Stimulated activated CD8-positive, alpha-beta memory T cell treated with anti-CD3 and anti-CD28 coated beads, Interleukin-2, amount 100 ng/mL, for 48 hours (primary cell): ENCODE results near the gene PCSK9.
"Not testable (repeated sequence)": the region's sequence is repeated elsewhere in the genome, so short reads cannot be mapped to it uniquely, and the experiment has no call there.

Experiments
- DNase-seq, 2 donors: peaks; one replicate each; pipeline ENCODE4 v3.0.0-alpha.2; 2020; ENCODE audit warnings: low read depth in 2 of 2

PCSK9 gene

GRCh38 chr1:55010194-55010886 lies 29.0 kb upstream of the PCSK9 start:
- no peak for DNase-seq

GRCh38 chr1:55010887-55011217 lies 28.5 kb upstream of the PCSK9 start:
- no peak for DNase-seq

- no peak for DNase-seq
Observed at GRCh38 chr1:55012661-55013060, 26.7 kb upstream of the PCSK9 start.

- DNase-seq, result no peak
Observed at GRCh38 chr1:55015123-55015522, 24.2 kb upstream of the PCSK9 start.

GRCh38 chr1:55015731-55016620 lies 23.4 kb upstream of the PCSK9 start:
- no peak for DNase-seq

- no peak for DNase-seq
Observed at GRCh38 chr1:55018395-55018794, 21.0 kb upstream of the PCSK9 start.

GRCh38 chr1:55021942-55022546 lies 17.3 kb upstream of the PCSK9 start:
- DNase-seq, result peak; percentile 56 to 61

GRCh38 chr1:55024163-55024562 lies 15.2 kb upstream of the PCSK9 start:
- DNase-seq, result not testable (repeated sequence)

- DNase-seq, result not testable (repeated sequence)
Observed at GRCh38 chr1:55026682-55027081, 12.7 kb upstream of the PCSK9 start.

- DNase-seq, result not testable (repeated sequence)
Observed at GRCh38 chr1:55031098-55031497, 8.2 kb upstream of the PCSK9 start.

- no peak for DNase-seq
Observed at GRCh38 chr1:55033265-55033614, 6.1 kb upstream of the PCSK9 start.

GRCh38 chr1:55034476-55035133 lies 4.7 kb upstream of the PCSK9 start:
- no peak for DNase-seq

- no peak for DNase-seq
Observed at GRCh38 chr1:55035904-55036303, 3.4 kb upstream of the PCSK9 start.

GRCh38 chr1:55037733-55038551 lies 1.4 kb upstream of the PCSK9 start:
- no peak for DNase-seq

GRCh38 chr1:55038552-55038838 lies 853 bp upstream of the PCSK9 start:
- DNase-seq, result no peak

GRCh38 chr1:55038974-55039341 lies 390 bp upstream of the PCSK9 start:
- DNase-seq, result no peak

GRCh38 chr1:55040083-55040932 lies 960 bp downstream of the PCSK9 start:
- no peak for DNase-seq

- DNase-seq, result no peak
Observed at GRCh38 chr1:55040933-55041494, 1.7 kb downstream of the PCSK9 start.

GRCh38 chr1:55041613-55042012 lies 2.3 kb downstream of the PCSK9 start:
- DNase-seq, result no peak

- DNase-seq, result no peak
Observed at GRCh38 chr1:55043011-55043410, 3.7 kb downstream of the PCSK9 start.

- no peak for DNase-seq
Observed at GRCh38 chr1:55043726-55044125, 4.4 kb downstream of the PCSK9 start.
